DOHH2 (cell line): ENCODE results near the gene KLHL14.

Experiments
- H3F3A ChIP-seq: fragments of 200-600 bp; sonication (generic), shearing (Covaris generic); 2 replicates; pipeline ENCODE4 v1.6.0; 2016; ENCODE audit warnings: antibody characterized with exemption, mild to moderate bottlenecking; ENCODE audit not compliant: control insufficient read depth, insufficient read depth
- H3K27ac ChIP-seq: fragments of 200-600 bp; sonication (generic); 2 replicates; pipeline ENCODE4 v1.5.1; 2014; ENCODE audit warnings: low read depth, mild to moderate bottlenecking, low read length, moderate library complexity
- H3K27me3 ChIP-seq: fragments of 200-600 bp; sonication (generic); 2 replicates; pipeline ENCODE4 v1.6.1; 2014; ENCODE audit warnings: mild to moderate bottlenecking, low read length, mixed read lengths; ENCODE audit not compliant: control insufficient read depth
- H3K36me3 ChIP-seq: fragments of 200-600 bp; sonication (generic); 2 replicates; pipeline ENCODE4 v1.6.1; 2014; ENCODE audit warnings: mild to moderate bottlenecking, low read length, moderate library complexity, mixed read lengths; ENCODE audit not compliant: control insufficient read depth
- H3K4me1 ChIP-seq: fragments of 200-600 bp; sonication (generic); 2 replicates; pipeline ENCODE4 v1.6.1; 2014; ENCODE audit warnings: mild to moderate bottlenecking, low read length, mixed read lengths; ENCODE audit not compliant: control insufficient read depth
- H3K4me2 ChIP-seq: fragments of 200-600 bp; sonication (generic); 2 replicates; pipeline ENCODE4 v1.6.0; 2014; ENCODE audit warnings: mild to moderate bottlenecking, low read length, moderate library complexity
- H3K4me3 ChIP-seq: fragments of 200-600 bp; sonication (generic); 2 replicates; pipeline ENCODE4 v1.5.1; 2014; ENCODE audit warnings: mild to moderate bottlenecking, low read length, mixed read lengths
- H3K79me2 ChIP-seq: fragments of 200-600 bp; sonication (generic); 2 replicates; pipeline ENCODE4 v1.6.1; 2014; ENCODE audit warnings: mild to moderate bottlenecking, low read length, mixed read lengths; ENCODE audit not compliant: control insufficient read depth
- H3K9me2 ChIP-seq: fragments of 200-600 bp; sonication (generic); replicated peaks from 2 replicates; pipeline ENCODE4 v1.6.1; 2014; ENCODE audit warnings: mild to moderate bottlenecking, low read length, mixed read lengths; ENCODE audit not compliant: control insufficient read depth
- H3K9me3 ChIP-seq: fragments of 200-600 bp; sonication (generic); 2 replicates; pipeline ENCODE4 v1.6.1; 2014; ENCODE audit warnings: antibody characterized with exemption, low read length, mixed read lengths; ENCODE audit not compliant: control insufficient read depth, insufficient read depth
- H4K20me1 ChIP-seq: fragments of 200-600 bp; sonication (generic); 2 replicates; pipeline ENCODE4 v1.6.0; 2014; ENCODE audit warnings: low read depth, mild to moderate bottlenecking, antibody characterized with exemption, low read length, moderate library complexity; ENCODE audit not compliant: control insufficient read depth, insufficient read depth
- CTCF ChIP-seq: fragments of 200-600 bp; sonication (generic); IDR thresholded peaks from one replicate; pipeline ENCODE4 v1.5.1; 2014; ENCODE audit warnings: antibody characterized with exemption, mild to moderate bottlenecking, low read depth, low read length; ENCODE audit not compliant: poor library complexity, severe bottlenecking
- EZH2phosphoT487 ChIP-seq: fragments of 200-600 bp; sonication (generic); IDR thresholded peaks from 2 replicates; pipeline ENCODE4 v1.6.1; 2017; ENCODE audit warnings: borderline replicate concordance, mild to moderate bottlenecking, antibody characterized with exemption, low read length, moderate library complexity, mixed read lengths

Gene KLHL14

GRCh38 chr18:32730068-32730467, 42.8 kb downstream of the KLHL14 start:
- Histone ChIP-seq H3K9me2 (no peaks in the 10 kb centered on the region), H3K4me2 (peak overlapping the region; percentile 90), H3K9me3 (no peaks in the 10 kb centered on the region), H3K36me3 (peaks cover 27% of the 10 kb centered on the region), H3K79me2 (peaks cover 18% of the 10 kb centered on the region), H3F3A (no peaks in the 10 kb centered on the region), H4K20me1 (no peaks in the 10 kb centered on the region), H3K27ac (0 out of 2 replicates have a peak overlapping the region, but pooled peaks have one; percentile 13), H3K27me3 (no peaks in the 10 kb centered on the region), H3K4me3 (peak overlapping the region; percentile 72), H3K4me1 (peaks cover 31% of the 10 kb centered on the region)
- TF ChIP-seq EZH2phosphoT487 (no peak), CTCF (no peak)

GRCh38 chr18:32724071-32724749, 48.6 kb downstream of the KLHL14 start:
- no peaks in the 10 kb centered on the region for H3K9me3 ChIP-seq
- TF ChIP-seq EZH2phosphoT487 = no peak
- no peak for TF ChIP-seq CTCF
- peaks cover 11% of the 10 kb centered on the region for H3K36me3 ChIP-seq
- H3K27ac ChIP-seq = no peak overlapping the region
- no peak overlapping the region for H3K4me2 ChIP-seq
- no peaks in the 10 kb centered on the region; the same call in 1 of the 2 replicates for H3K79me2 ChIP-seq
- H4K20me1 ChIP-seq = no peaks in the 10 kb centered on the region
- no peaks in the 10 kb centered on the region for H3K9me2 ChIP-seq
- no peaks in the 10 kb centered on the region for H3F3A ChIP-seq
- H3K4me1 ChIP-seq = peaks cover 5% of the 10 kb centered on the region; the same call in 1 of the 2 replicates
- H3K4me3 ChIP-seq = no peak overlapping the region
- H3K27me3 ChIP-seq = no peaks in the 10 kb centered on the region

- Histone ChIP-seq H3K4me1 (no peaks in the 10 kb centered on the region), H3K27me3 (no peaks in the 10 kb centered on the region), H3F3A (no peaks in the 10 kb centered on the region), H3K79me2 (no peaks in the 10 kb centered on the region), H3K36me3 (peaks cover 5% of the 10 kb centered on the region; the same call in 1 of the 2 replicates), H3K9me2 (no peaks in the 10 kb centered on the region), H3K4me3 (no peak overlapping the region), H3K27ac (no peak overlapping the region), H3K4me2 (no peak overlapping the region), H4K20me1 (no peaks in the 10 kb centered on the region), H3K9me3 (no peaks in the 10 kb centered on the region)
- TF ChIP-seq EZH2phosphoT487 = no peak
- no peak for TF ChIP-seq CTCF
These were observed 50.5 kb downstream of the KLHL14 start for GRCh38 chr18:32722279-32722678.
